K562 (cell line): Measurements from ENCODE around the gene ZNF410. TPM values are rescaled to one million over a fixed set of nuclear protein-coding genes. Genes with fewer than 3 reads are reported as not detected.

Experiments used
- ATAC-seq: fragments of 200-7000 bp; cut with Tn5 transposase; 3 replicates; pipeline ENCODE4 v1.9.1; 2020; ENCODE audit warnings: moderate library complexity
- BruUV-seq: library from RNA; stranded (reverse); fragments of 400-500 nt; replicated peaks from 2 replicates; lab custom pipeline; 2021; lab: Mats Ljungman, UMichigan
- CTCF ChIA-PET: fragments of 300-600 bp; formaldehyde crosslinking; extraction: SDS; loops from one replicate; lab custom pipeline; 2021; ENCODE audit warnings: low intra/inter-chr PET ratio; lab: Yijun Ruan, JAX
- POLR2A ChIA-PET: fragments of 300-600, 350-650 bp; sonication (Branson Sonifier 250); formaldehyde crosslinking; extraction: SDS; loops from one replicate; lab custom pipeline; 2021; ENCODE audit warnings: antibody characterized with exemption, inconsistent platforms; lab: Yijun Ruan, JAX
- DNase-seq, 4 experiments: peaks; one replicate each; pipeline versions ENCODE4 v3.0.0 to v3.0.0-alpha.2; 2011 to 2018; ENCODE audit warnings: low spot score in 3 of 4, mixed read lengths in 3 of 4; ENCODE audit errors: extremely low read depth in 1 of 4
- FAIRE-seq: peaks from 2 replicates; lab custom pipeline; 2011; peaks lifted over from hg19 to GRCh38; lab: Jason Lieb, UNC
- H2AFZ ChIP-seq: 2 replicates; pipeline ENCODE4 v1.6.0; 2011; ENCODE audit warnings: low read depth, low read length, control low read depth, inconsistent platforms
- H3K27ac ChIP-seq: fragments of 200-600 bp; 3 replicates; pipeline ENCODE4 v1.8.0; 2011; ENCODE audit warnings: low read depth, mild to moderate bottlenecking, control low read depth, inconsistent platforms, low read length, moderate library complexity, mixed read lengths; ENCODE audit errors: extremely low read depth
- H3K27me3 ChIP-seq, 2 experiments: fragments of 300-600 bp in 1 of 2; 2 replicates in 1 of 2; 3 replicates in 1 of 2; pipeline versions ENCODE4 v1.6.0 to v1.8.0; 2011; ENCODE audit warnings: inconsistent platforms in 2 of 2, low read length in 2 of 2, mild to moderate bottlenecking in 1 of 2, mixed read lengths in 1 of 2, moderate library complexity in 1 of 2; ENCODE audit not compliant: control insufficient read depth in 2 of 2, insufficient read depth in 2 of 2
- H3K36me3 ChIP-seq: fragments of 300-600 bp; 3 replicates; pipeline ENCODE4 v1.8.0; 2011; ENCODE audit warnings: mild to moderate bottlenecking, low read length, inconsistent platforms; ENCODE audit not compliant: control insufficient read depth, insufficient read depth
- H3K4me1 ChIP-seq, 2 experiments: fragments of 200-600 bp in 1 of 2; replicated peaks in 1 of 2; 2 replicates in 1 of 2; 3 replicates in 1 of 2; pipeline versions ENCODE4 v1.5.1 to v1.8.0; 2011; ENCODE audit warnings: inconsistent platforms in 2 of 2, low read length in 2 of 2, mild to moderate bottlenecking in 1 of 2, mixed read lengths in 1 of 2, moderate library complexity in 1 of 2; ENCODE audit not compliant: control insufficient read depth in 2 of 2, insufficient read depth in 2 of 2
- H3K4me2 ChIP-seq: 2 replicates; pipeline ENCODE4 v1.6.1; 2011; ENCODE audit warnings: low read length, control low read depth, inconsistent platforms, mixed read lengths; ENCODE audit not compliant: insufficient read depth
- H3K4me3 ChIP-seq: fragments of 200-600 bp; sonication (generic), shearing (Covaris generic); 2 replicates; pipeline ENCODE4 v1.5.1; 2016; ENCODE audit warnings: control low read depth, inconsistent platforms
- H3K79me2 ChIP-seq: fragments of 200-600 bp; 3 replicates; pipeline ENCODE4 v1.8.0; 2011; ENCODE audit warnings: low read length, inconsistent platforms; ENCODE audit not compliant: control insufficient read depth, insufficient read depth
- H3K9ac ChIP-seq, 2 experiments: 2 replicates each; pipeline versions ENCODE4 v1.6.0 to v1.6.1; 2011; ENCODE audit warnings: low read depth in 2 of 2, low read length in 2 of 2, control low read depth in 1 of 2, inconsistent platforms in 1 of 2, mild to moderate bottlenecking in 1 of 2, mixed read lengths in 1 of 2; ENCODE audit not compliant: insufficient read depth in 1 of 2
- H3K9me1 ChIP-seq: one replicate; pipeline ENCODE4 v1.6.0; 2011; ENCODE audit warnings: inconsistent platforms, mild to moderate bottlenecking, low read length, moderate library complexity; ENCODE audit not compliant: control insufficient read depth, insufficient read depth
- H3K9me3 ChIP-seq: replicated peaks from 2 replicates; pipeline ENCODE4 v1.5.1; 2011; ENCODE audit warnings: low read depth, low read length, inconsistent platforms; ENCODE audit not compliant: control insufficient read depth, insufficient read depth
- H4K20me1 ChIP-seq: replicated peaks from 2 replicates; pipeline ENCODE4 v1.6.1; 2011; ENCODE audit warnings: low read length, inconsistent platforms, mixed read lengths; ENCODE audit not compliant: control insufficient read depth, insufficient read depth
- CEBPB ChIP-seq: fragments of 450-650 bp; IDR thresholded peaks from 2 replicates; pipeline ENCODE4 v1.6.1; 2016; ENCODE audit warnings: missing genetic modification characterization, missing compliant biosample characterization
- CEBPG ChIP-seq, 3 experiments: fragments of 200-800 bp in 1 of 3; sonication (Bioruptor generic) in 1 of 3; sonication (generic) in 1 of 3; formaldehyde crosslinking in 1 of 3; IDR thresholded peaks in 2 of 3; conservative IDR thresholded peaks in 1 of 3; 2 replicates each; pipeline versions ENCODE4 v1.6.1 to v1.8.0; 2016 to 2022; ENCODE audit warnings: missing compliant biosample characterization in 2 of 3, missing genetic modification characterization in 2 of 3, mild to moderate bottlenecking in 1 of 3, missing genetic modification reagents in 1 of 3
- ZNF384 ChIP-seq: IDR thresholded peaks from 2 replicates; pipeline ENCODE4 v1.6.1; 2012; ENCODE audit warnings: low read depth, low read length, improper control_type of control experiment
- WGBS: fragments of 100-300 bp; shearing (Covaris generic); methylation state at CpG from one replicate; pipeline ENCODE4 v1.1.6; 2016; ENCODE audit warnings: low coverage, mixed read lengths; ENCODE audit not compliant: insufficient coverage; ENCODE audit errors: missing lambda C conversion rate; 5-methylcytosine and 5-hydroxymethylcytosine counted together
- in situ Hi-C: fragments of 300-500 bp; cut with MboI; formaldehyde crosslinking; loops from 4 replicates; pipeline ENCODE4 v1.15.0; 2018; ENCODE audit warnings: inconsistent platforms, mixed read lengths
- intact Hi-C: fragments of 100-400 bp; cut with micrococcal nuclease; formaldehyde crosslinking; loops from 2 replicates; pipeline ENCODE4 v1.14.2; 2022
- polyA plus RNA-seq, 8 experiments: library from polyadenylated mRNA; depleted of rRNA in 4 of 8; stranded (reverse) in 5 of 8; unstranded in 3 of 8; fragments of >200 nt; fragmentation: Nextera tagmentation in 2 of 8; fragmentation: Illumina TruSeq in 1 of 8; extraction: Ambion mirVana in 2 of 8; extraction: Trizol in 1 of 8; gene quantifications; 2 replicates each; pipeline versions ENCODE4 v1.2.1 to v1.2.3, GENCODE V29; 2011 to 2014; ENCODE audit warnings: inconsistent platforms in 1 of 8, missing spikeins in 1 of 8
- total RNA-seq, 7 experiments: library from RNA; depleted of rRNA in 6 of 7; stranded (reverse); fragments of >200 nt in 6 of 7; fragmentation: Illumina TruSeq in 2 of 7; extraction: Trizol in 2 of 7; gene quantifications; 2 replicates each; pipeline versions ENCODE4 v1.2.1 to v1.2.3, GENCODE V29; 2011 to 2021; ENCODE audit warnings: low replicate concordance in 1 of 7
- TF ChIP-seq, protein P1 (sequence below): conservative IDR thresholded peaks from 2 replicates; pipeline ENCODE4 v1.6.1; 2011; ENCODE audit warnings: low read depth, mild to moderate bottlenecking, low read length; ENCODE audit not compliant: control insufficient read depth
- TF ChIP-seq, protein P2 (sequence below): fragments of 450-650 bp; formaldehyde crosslinking; IDR thresholded peaks from 2 replicates; pipeline ENCODE4 v1.4.0; 2022; ENCODE audit warnings: missing genetic modification characterization

Gene ZNF410
- total and polyA plus RNA-seq, 9 of the 15 experiments (the other 6 are each of a cell fraction or from before 2014, with no cell fraction given): 20.5 to 64.8 (median 38.7) TPM

DNA sequence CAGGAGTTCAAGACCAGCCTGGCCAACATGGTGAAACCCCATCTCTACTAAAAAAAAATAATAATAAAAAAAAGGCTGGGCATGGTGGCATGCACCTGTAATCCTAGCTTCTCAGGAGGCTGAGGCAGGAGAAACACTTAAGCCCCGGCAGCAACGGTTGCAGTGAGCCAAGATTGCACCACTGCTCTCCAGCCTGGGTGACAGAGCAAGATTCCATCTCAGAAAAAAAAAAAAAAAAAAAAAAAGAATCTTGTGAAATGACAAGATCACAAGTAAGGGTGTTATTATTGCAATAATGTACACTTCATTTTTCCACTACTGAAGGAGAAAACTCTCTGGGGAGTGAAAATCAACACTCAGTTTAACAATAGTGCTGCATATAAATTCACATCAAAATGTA is 43.8 kb upstream of the ZNF410 start:
- BruUV-seq: no TSS peak
- Histone ChIP-seq H4K20me1 (no peaks in the 10 kb centered on the region), H3K27ac (no peak overlapping the region), H3K4me3 (no peak overlapping the region), H3K9me1 (no peaks in the 10 kb centered on the region), H3K27me3 (no peaks in the 10 kb centered on the region), H3K4me2 (no peak overlapping the region), H3K9me3 (no peaks in the 10 kb centered on the region), H3K9ac (no peak overlapping the region), H3K4me1 (no peaks in the 10 kb centered on the region; a peak in 1 of 5 replicates), H2AFZ (no peak overlapping the region), H3K36me3 (no peaks in the 10 kb centered on the region), H3K79me2 (no peaks in the 10 kb centered on the region)
- WGBS: 7% methylated on average over 2 of the region's 2 CpGs
- ChIA-PET POLR2A (interaction anchor here (0.6 kb wide), 2 partner anchors 374 to 1122 kb away, joined by 3 read pairs; no protein-coding TSS in a partner anchor), CTCF (no interaction called here)
- 0 out of 3 replicates have a peak, but pooled peaks have one; percentile 35 for ATAC-seq
- DNase-seq: no peak
- no peak for FAIRE-seq
- in situ Hi-C loops (no loop called here), intact Hi-C loops (no loop called here)
- TF ChIP-seq CEBPB (tag) (peak; percentile 51), CEBPG (CRISPR knock-in tag; IDR thresholded peaks at IDR 0.05) (no peak), CEBPG (tag; conservative IDR thresholded peaks at IDR 0.05 in 1 of 2, IDR thresholded peaks at IDR 0.05 in 1 of 2) (peak in 1 of 2 experiments; percentile 75; a peak in 2 of 4 replicates), ZNF384 (peak; percentile 31; the same call in 1 of the 2 replicates)
- TF ChIP-seq, protein P1, sequence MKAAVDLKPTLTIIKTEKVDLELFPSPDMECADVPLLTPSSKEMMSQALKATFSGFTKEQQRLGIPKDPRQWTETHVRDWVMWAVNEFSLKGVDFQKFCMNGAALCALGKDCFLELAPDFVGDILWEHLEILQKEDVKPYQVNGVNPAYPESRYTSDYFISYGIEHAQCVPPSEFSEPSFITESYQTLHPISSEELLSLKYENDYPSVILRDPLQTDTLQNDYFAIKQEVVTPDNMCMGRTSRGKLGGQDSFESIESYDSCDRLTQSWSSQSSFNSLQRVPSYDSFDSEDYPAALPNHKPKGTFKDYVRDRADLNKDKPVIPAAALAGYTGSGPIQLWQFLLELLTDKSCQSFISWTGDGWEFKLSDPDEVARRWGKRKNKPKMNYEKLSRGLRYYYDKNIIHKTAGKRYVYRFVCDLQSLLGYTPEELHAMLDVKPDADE: no peak
- TF ChIP-seq, protein P2, sequence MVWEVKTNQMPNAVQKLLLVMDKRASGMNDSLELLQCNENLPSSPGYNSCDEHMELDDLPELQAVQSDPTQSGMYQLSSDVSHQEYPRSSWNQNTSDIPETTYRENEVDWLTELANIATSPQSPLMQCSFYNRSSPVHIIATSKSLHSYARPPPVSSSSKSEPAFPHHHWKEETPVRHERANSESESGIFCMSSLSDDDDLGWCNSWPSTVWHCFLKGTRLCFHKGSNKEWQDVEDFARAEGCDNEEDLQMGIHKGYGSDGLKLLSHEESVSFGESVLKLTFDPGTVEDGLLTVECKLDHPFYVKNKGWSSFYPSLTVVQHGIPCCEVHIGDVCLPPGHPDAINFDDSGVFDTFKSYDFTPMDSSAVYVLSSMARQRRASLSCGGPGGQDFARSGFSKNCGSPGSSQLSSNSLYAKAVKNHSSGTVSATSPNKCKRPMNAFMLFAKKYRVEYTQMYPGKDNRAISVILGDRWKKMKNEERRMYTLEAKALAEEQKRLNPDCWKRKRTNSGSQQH (CRISPR knock-in tag): no peak
